Upper lobe of left lung (tissue), 4 donors: ENCODE measurements around the gene SP6.

Experiments
- POLR2A ChIP-seq, 4 donors: fragments of 450-650 bp; IDR thresholded peaks; one replicate each; pipeline ENCODE4 v1.5.1; 2016 to 2017; ENCODE audit warnings: antibody characterized with exemption in 4 of 4, mild to moderate bottlenecking in 2 of 4
- POLR2AphosphoS5 ChIP-seq, 2 donors: sonication (generic); formaldehyde crosslinking; IDR thresholded peaks; one replicate each; pipeline ENCODE4 v1.5.1; 2017; ENCODE audit warnings: antibody characterized with exemption in 2 of 2
- TF ChIP-seq, protein P1 (sequence below), 6 experiments: fragments of 450-650 bp in 4 of 6; fragments of 200-600 bp in 2 of 6; sonication (generic) in 2 of 6; IDR thresholded peaks; one replicate each; pipeline ENCODE4 v1.5.1; 2016 to 2019; ENCODE audit warnings: antibody characterized with exemption in 6 of 6

DNA sequence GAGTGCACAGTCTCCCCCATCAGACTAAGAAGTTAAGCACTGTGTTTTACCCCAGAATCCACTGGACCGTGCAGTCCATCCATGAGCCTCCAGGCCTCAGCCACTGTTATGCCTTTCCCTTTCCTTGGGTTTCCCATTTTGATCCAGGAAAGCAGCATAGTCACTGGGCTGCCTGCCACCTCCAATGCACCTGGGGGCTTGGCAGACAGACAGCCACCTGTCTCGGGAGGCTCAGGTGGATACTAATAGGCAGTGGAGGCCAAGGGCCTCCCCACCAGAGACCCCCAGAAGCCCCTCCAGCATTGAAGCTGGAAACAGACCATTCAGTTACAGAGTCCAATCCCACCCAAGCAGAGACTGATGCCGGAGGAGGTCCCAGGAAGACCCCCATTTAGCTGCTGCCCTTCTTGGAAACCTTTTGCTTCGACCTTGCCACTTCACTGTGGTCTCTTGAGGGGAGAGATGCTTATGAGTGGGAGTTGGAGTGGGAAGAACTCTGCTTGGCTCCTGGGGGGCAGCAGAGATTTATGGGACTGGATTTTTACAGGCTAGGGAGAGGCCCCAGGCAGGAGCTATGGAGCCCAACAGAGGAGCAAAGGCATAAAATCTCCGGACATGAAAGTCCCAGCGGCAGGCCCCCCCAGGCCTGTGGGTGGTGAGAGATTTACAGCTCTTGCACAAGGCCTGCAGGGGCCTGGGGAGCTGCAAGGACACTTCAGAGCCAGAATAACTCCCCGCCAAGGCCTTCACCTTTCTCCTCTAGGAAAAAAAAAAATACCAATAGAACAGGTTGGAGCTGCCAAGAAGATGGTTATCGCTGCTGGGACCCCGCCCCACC lies 32.8 kb upstream of the SP6 start:
- TF ChIP-seq, protein P1, sequence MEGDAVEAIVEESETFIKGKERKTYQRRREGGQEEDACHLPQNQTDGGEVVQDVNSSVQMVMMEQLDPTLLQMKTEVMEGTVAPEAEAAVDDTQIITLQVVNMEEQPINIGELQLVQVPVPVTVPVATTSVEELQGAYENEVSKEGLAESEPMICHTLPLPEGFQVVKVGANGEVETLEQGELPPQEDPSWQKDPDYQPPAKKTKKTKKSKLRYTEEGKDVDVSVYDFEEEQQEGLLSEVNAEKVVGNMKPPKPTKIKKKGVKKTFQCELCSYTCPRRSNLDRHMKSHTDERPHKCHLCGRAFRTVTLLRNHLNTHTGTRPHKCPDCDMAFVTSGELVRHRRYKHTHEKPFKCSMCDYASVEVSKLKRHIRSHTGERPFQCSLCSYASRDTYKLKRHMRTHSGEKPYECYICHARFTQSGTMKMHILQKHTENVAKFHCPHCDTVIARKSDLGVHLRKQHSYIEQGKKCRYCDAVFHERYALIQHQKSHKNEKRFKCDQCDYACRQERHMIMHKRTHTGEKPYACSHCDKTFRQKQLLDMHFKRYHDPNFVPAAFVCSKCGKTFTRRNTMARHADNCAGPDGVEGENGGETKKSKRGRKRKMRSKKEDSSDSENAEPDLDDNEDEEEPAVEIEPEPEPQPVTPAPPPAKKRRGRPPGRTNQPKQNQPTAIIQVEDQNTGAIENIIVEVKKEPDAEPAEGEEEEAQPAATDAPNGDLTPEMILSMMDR (IDR thresholded peaks at IDR 0.05), result no peak
- TF ChIP-seq POLR2A (IDR thresholded peaks at IDR 0.05) (no peak), POLR2AphosphoS5 (IDR thresholded peaks at IDR 0.05) (no peak)
